HG02943 (cell line): ENCODE measurements around the gene AMD1.
"Not testable (repeated sequence)": the region's sequence is repeated elsewhere in the genome, so short reads cannot be mapped to it uniquely, and the experiment has no call there.

Experiments used
- ATAC-seq: cut with Tn5 transposase; IDR thresholded peaks from one replicate; pipeline ENCODE4 v1.9.1; 2021; ENCODE audit warnings: mild to moderate bottlenecking, low read depth, moderate library complexity; ENCODE audit not compliant: unreplicated experiment

The AMD1 gene

DNA sequence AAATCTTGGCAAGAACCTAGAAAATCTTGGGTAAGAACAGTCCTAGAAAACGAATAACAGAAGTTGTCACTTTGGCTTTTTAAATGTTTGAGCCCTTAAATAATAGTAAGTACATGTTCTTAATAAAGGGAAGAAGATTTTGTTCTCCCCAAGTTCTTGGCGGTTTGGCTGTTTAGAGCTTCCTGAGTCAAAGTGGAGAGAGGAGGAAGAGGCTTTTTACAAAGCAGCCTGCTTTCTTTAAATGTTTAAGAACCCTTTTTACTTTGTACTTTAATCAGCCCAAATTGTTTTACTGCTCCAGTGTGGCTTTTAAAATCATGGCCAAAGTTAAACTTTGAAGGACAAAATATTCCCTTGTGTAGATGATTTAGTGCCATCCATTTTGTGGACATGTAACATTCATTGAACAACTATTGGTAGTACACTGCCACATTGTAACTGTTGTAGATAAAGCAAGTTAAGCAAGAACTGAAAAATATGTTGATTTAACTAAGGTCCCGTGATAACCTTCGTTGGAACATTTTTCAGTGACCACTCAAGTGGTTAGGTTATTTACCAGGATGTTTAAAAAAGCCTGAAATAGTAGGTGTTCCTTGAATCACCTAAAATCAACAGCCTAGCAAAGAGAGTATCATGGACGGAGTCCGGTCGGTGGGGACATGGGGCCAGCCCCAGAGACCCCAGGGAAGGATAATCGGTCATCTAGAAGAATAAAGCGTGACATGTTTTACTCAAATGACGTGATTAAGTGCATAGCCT is 2.4 kb downstream of the AMD1 start:
- ATAC-seq: no peak

DNA sequence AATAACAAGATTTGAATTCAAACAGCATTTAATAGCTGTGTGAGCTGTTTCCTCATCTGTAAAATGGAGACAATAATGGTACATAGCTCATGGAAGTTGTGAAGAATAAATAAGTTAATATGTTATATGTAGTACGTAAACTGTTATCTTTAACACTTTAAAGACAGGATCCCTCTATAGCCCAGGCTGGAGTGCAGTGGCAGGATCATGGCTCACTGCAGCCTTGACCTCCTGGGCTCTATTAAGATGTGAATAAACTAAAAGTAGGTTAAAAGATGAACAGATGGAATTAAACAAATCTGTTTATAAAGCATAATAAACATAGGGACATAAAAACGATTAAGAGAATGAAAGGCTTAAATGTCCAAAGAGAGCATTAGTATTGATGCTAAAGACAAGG is 3.0 kb downstream of the AMD1 start:
- ATAC-seq: no peak

DNA sequence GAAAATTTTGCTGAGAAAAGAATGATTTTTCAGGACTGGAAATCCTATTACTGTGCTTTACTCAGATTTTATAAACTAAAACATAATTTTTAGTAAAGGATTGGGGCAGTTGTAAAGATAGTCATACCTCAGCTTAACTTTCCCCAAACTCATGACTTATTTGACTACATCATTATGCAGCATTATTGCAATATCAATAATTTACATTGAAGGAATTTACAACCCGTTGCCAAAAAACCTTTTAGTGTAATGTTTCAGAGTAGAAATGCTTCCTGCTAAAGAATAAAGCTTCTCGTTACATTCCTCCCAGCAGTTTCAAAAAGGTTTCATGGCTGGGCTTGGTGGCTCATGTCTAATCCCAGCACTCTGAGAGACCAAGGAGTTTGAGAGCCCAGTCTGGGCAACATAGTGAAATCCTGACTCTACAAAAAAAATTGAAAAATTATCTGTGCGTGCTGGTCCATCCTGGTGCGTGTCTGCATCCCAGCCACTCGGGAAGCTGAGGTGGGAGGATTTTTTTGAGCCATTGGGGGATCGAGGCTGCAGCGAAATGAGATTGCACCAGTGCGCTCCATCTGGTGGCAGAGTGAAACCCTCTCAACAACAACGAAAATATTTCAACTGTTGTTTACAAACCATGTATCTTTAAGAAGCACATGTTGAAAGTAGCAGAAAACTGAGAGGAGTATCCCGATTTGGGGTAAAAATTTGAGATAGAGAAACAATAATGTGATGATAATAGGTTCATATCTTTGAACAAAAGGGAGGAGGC is 4.4 kb downstream of the AMD1 start:
- ATAC-seq: no peak

DNA sequence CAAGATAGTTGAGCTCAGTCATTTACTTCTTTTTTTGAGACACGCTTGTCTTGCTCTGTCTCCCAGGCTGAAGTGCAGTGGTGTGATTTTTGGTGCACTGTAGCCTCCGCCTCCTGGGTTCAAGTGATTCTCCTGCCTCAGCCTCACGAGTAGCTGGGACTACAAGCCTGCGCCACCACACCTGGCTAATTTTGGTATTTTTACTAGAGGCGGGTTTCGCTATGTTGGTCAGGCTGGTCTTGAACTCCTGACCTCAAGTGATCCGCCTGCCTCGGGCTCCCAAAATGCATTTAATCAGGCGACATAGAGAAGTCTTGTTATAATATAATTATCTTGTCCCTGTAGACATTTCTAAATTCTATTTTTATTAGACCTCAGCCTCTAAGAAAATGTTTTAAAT is 6.1 kb downstream of the AMD1 start:
- ATAC-seq: no peak

DNA sequence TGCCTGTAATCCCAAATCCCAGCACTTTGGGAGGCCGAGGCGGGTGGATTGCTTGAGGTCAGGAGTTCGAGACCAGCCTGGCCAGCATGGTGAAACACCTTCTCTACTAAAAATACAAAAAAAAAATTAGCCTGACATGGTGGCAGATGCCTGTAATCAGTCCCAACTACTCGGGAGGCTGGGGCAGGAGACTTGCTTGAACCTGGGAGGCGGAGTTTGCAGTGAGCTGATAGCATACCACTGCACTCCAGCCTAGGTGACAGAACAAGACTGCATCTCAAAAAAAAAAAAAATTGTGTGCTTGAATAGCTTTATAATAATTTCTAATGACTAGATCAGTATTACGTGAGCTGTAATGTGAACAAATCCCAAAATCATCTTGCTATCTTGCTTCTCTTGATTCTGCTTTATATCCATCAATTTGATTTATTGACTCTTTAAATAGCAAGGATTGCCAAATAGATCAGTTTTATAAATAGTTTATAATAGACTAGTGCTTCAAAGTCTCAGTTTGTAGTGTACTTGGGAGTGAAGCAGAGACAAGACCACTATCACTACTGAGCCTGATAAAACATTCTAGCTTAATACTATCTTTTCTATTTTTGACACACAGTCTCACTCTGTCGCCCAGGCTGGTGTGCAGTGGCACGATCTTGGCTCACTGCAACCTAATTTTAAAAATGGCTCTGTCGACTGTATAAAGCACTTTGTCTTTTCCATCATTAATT is 7.1 kb downstream of the AMD1 start:
- ATAC-seq: no peak

DNA sequence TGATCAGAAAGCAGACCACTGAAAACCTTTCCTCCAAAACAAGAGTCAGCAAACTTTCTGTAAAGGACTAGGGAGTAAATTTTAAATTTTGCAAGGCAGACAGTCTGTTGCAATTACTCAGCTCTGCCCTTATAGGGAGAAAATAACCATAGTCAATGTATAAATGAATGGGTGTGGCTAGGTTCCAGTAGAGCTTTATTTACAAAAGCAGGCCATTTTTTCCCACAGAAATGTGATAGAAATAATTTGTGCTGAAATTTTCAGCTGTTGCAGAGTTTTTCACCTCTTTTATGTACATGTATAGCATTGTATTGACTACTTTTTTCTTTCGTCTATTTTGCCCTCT is 7.7 kb downstream of the AMD1 start:
- no peak for ATAC-seq

DNA sequence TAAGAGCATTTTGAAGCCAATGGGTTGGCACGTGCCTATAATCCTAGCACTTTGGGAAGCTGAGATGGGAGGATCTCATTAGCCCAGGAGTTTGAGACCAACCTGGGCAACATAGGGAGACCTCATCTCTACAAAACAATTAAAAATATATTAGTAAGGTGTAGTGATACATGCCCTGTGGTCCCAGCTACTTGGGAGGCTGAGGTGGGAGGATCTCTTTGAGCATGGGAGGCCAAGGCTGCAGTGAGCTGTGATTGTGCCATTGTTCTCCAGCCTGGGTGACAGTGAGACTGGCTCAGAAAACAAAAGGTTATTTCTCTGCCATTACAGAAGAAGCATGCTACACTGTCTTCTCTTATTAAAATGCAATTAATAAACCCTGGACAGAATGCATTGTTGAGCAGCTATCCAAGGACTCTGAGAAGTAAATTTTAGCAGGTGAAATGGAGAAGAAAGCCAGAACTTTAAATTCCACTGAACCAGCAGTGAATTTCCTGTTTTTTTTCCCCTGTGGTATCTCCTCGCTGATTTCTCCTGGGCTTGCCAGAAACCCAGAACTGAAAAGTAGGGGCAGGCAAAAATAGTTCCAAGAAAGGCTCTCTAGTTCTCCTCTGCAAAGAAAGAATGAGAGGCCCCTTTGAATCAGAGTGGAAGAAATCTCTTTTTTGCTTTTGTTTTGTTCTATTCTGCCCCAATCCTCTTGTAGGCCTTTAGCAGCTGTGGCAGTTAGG is 8.4 kb downstream of the AMD1 start:
- no peak for ATAC-seq

DNA sequence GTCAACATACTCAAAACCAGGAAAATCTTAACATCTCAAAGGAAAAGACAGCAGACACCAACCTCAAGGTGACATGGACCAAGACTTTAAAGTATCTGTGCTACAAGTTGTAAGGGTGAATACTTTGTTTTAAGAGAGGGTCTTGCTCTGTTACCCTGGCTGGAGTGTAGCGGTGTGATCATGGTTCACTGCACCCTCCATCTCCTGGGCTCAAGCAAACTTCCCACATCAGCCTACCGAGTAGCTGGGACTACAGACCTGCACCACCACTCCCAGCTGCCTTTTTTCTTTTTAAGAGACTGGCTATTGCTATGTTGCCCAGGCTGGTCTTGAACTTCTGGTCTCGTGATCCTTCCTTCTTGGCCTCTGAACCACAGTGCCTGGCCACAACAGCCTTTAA is 9.7 kb downstream of the AMD1 start:
- ATAC-seq: no peak

DNA sequence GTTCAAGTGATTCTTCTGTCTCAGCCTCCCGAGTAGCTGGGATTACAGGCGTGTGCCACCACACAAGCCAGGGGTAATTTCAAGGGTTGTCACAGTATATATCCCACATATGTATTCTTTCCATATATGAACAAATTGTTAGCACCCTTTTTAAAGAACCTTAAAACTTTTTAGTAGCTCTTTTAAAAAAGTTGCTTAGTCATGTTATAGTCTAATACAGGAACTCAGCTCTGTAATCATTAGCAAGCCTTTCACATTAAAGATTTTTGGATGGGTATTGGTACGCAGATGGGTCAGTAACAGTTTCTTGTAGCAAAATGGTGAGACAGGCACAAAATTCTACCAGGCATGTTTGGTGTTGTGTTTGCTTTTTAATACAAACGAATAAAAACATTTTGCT is 10.9 kb downstream of the AMD1 start:
- no peak for ATAC-seq

DNA sequence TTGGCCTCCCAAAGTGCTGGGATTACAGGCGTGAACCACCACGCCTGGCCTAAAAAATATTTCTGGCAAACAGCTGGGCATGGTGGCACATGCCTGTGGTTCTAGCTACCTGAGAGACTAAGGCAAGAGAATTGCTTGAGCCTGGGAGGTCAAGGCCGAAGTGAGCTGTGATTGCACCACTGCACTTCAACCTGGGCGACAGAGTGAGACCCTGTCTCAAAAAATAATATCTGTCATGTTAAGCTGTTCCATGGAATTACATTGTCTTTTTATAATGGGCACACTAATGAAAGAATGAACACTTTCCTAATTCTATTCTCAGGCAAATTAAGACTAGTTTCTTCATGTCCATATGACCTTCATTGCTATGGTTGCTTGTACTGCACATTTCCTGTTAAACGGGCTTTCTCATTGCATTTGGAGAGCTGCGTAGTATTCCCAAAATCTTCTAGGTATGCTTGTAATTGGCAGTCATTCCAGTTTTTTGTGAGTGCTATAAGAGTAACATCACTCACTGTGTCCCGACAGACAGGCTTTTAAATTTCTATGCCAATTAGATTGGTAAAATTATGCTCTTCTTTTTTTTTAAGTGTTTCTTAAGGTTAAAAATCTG is 12.1 kb downstream of the AMD1 start:
- ATAC-seq: no peak

DNA sequence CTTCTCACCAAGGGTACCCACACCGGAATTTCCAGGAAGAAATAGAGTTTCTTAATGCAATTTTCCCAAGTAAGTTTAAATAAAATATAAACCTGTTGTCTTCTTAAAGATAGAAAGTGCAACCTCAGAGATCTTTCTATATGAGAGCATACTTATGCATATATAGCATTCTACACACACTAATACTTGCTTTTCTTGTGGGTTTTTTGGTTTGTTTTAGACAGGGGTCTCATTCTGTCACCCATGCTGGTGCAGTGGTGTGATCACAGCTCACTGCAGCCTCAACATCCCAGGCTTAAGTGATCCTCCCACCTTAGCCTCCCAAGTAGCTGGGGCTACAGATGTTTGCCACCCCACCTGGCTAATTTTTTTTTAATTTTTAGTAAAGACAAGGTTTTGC is 15.7 kb downstream of the AMD1 start:
- no peak for ATAC-seq

DNA sequence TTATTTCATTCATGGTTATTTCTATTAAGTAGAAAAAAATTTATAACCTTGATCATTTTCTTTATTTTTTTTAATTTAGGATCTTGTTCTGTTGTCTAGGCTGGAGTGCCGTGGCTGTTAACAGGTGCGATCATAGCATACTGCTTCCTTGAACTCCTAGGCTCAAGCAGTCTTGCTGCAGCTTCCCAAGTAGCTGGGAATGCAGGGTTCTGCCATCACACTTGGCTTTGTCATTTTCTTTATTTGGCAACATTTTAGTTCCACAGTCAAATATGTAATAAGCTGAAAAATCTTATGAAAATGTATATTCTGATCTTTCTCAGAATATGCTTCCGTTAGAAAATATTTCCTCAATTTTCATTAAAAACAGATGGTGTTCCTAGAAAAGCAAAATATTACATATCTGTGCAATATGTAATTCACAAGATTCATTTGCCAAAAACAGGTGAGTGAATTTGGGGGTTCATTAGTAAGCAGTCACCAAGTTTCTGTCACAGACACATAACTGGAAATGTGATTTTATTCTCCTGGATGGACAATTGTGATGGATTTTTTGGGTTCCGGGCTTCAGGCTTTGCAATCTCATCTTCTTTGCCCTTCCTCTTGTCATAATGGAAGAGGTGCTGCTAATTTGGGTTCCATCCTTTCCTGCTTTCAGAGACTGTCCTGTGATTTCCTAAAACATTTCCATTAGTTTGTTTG is 21.5 kb downstream of the AMD1 start:
- no peak for ATAC-seq

DNA sequence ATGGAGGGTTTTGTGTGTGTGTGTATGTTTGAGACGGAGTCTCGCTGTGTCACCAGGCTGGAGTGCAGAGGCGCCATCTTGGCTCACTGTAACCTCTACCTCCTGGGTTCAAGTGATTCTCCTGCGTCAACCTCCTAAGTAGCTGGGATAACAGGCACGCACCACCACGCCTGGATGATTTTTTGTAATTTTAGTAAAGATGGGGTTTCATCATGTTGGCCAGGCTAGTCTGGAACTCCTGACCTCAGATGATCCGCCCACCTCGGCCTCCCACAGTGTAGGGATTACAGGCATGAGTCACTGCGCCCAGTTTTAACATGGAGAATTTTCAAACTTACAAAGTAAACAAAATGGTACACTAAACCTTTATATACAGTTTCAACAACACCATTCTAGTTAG is 22.8 kb downstream of the AMD1 start:
- ATAC-seq: no peak

DNA sequence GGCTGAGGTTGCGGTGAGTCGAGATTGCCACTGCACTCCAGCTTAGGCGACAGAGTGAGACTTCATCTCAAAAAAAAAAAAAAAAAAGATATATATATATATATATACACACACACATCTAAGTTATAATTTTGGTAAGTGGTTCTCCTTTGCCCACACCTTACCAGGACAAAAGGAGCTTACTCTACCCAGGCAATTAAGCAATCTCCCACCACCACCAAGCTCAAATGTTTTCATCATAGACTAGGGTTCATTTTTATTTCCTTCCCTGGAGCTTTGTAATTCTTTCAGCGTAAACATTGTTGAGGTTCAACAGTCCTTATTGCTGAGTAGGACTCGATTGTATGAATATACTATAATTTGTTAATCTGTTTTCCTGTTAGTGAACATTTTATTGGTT is 23.5 kb downstream of the AMD1 start:
- ATAC-seq: no peak

DNA sequence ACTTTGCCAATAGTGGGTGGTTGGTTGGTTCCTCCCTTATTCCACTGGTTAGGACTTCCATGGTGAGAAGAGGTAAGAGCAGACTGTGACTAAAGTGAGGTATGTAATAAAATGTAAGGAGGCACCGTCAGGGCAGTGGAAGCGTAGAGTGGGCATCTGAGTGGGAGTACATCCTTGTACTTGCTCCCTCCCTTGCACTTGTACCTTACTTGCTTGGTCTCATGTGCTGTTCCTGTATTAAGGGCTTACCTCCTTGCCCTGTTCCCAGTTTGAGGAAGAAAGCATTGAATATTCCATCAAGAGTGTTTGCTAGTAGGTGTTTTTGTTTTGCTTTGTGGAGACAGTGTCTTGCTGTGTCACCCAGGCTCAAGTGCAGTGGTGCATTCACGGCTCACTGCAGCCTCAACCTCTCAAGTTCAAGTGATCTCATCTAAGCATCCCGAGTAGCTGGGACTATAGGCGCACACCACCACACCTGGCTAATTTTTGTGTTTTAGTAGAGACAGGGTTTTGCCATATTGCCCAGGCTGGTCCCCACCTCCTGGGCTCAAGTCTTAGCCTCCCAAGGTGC is 25.5 kb downstream of the AMD1 start:
- no peak for ATAC-seq

DNA sequence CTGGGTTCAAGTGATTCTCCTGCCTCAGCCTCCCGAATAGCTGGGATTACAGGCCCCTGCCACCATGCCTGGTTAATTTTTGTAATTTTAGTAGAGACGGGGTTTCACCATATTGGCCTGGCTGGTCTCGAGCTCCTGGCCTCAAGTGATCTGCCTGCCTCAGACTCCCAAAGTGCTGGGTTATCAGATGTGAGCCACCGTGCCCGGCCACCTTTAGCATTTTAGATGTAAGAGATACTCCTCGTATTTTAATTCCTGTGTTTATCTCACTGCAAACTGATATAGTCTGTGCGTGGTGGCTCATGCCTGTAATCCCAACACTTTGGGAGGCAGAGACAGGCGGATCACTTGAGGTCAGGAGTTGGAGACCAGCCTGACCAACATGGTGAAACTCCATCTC is 27.0 kb downstream of the AMD1 start:
- ATAC-seq: not testable (repeated sequence)

DNA sequence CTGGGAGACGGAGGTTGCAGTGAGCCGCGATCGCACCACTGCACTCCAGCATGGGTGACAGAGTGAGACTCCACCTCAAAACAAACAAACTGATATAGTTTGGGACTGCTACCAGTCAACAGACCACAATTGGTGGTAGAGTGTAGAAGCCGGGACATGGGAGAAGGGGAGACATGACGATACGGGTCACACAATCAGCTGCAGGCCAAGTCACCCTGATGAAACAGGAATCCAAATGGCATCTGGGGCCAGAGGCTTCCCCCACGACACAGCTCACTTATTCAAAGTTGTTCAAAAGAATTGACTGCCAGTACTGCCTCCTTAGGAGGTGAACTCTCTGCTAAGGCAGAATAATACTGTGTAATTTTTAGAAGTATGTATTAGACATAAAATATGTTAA is 27.5 kb downstream of the AMD1 start:
- no peak for ATAC-seq

DNA sequence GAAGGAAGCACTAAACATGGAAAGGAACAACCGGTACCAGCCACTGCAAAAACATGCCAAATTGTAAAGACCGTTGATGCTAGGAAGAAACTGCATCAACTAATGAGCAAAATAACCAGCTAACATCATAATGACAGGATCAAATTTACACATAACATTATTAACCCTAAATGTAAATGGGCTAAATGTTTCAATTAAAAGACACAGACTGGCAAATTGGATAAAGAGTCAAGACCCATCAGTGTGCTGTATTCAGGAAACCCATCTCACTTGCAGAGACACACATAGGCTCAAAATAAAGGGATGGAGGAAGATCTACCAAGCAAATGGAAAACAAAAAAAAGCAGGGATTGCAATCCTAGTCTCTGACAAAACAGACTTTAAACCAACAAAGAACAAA is 31.7 kb downstream of the AMD1 start:
- ATAC-seq: not testable (repeated sequence)

DNA sequence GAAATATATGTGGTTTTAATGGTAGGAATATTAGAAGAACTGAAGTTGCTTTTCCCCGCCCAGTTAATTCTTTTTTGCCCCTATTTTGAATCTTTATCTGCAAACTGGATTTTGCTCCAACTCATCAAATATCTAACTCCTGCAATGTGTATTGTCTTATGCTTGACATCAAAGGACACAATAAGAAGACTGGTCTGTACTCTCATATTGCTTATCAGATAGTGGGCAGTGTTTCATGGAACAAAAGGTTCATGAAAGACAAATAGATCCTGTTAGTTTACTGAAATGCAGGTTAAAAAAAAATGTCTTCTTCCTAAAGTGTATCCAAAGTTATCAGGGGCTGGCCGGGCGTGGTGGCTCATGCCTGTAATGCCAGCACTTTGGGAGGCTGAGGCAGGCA is 56.2 kb downstream of the AMD1 start:
- ATAC-seq: no peak

DNA sequence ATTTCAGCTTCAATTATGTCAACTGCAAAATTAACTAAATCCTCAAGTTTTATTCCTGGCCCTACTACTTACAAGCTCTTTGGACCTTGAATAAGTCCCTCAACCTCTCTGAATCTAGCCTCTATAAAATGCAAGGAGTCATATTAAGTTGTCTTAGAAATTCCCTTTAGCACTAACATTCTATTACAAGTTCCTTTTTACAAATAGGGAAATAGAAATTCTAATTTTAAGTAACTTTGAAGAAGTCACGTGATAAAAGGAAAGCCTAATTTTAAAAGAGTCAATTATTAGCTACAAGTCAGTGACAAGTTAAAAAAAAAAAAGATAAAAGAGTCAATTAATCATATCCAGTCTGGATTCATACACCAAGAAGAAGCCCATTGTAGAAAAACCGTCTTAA is 59.3 kb downstream of the AMD1 start:
- no peak for ATAC-seq
